Measurements from ENCODE around the gene COPRS. TPM values are rescaled to one million over a fixed set of nuclear protein-coding genes. Genes with fewer than 3 reads are reported as not detected.

Gene COPRS
- total RNA-seq, 2 donors from 2014 or later, result 74.5 to 157 TPM

DNA sequence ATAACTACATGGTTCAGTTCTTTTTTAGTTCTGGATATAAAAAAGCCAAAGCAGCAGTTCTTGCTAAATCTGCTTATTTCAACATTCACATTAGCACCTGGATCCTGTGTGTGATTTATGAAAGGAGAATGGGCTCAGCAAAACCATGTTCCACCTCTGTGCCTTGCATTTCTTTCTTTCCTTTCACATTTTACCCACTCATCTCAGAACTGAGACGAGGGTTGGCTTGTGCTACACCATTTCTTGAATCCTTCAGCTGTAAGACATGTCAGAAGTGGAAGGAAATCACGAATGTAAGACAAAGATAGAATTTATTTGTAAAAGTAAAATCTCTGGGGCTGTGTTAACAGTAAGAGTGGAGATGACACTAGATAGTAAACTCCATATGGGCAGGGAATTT lies 43.6 kb upstream of the COPRS start:
- no peak for ATAC-seq (ENCODE audit: insufficient number of reproducible peaks, low FRiP score, low read depth)
- H3K27me3 ChIP-seq (replicated peaks; ENCODE audit: insufficient read depth), result no peaks in the 10 kb centered on the region
- no peak for DNase-seq (ENCODE audit: low spot score)
- H3K9me3 ChIP-seq, result no peaks in the 10 kb centered on the region
- H3K27ac ChIP-seq, result no peak overlapping the region
- peaks cover 14 to 20% of the 10 kb centered on the region in 2 donors for H3K4me1 ChIP-seq (ENCODE audit: control insufficient read depth in 1 of 2, low read depth in 2 of 2)
- no peak overlapping the region for H3K4me3 ChIP-seq
- H3K36me3 ChIP-seq, result peaks cover 3% of the 10 kb centered on the region
- TF ChIP-seq, protein P1, sequence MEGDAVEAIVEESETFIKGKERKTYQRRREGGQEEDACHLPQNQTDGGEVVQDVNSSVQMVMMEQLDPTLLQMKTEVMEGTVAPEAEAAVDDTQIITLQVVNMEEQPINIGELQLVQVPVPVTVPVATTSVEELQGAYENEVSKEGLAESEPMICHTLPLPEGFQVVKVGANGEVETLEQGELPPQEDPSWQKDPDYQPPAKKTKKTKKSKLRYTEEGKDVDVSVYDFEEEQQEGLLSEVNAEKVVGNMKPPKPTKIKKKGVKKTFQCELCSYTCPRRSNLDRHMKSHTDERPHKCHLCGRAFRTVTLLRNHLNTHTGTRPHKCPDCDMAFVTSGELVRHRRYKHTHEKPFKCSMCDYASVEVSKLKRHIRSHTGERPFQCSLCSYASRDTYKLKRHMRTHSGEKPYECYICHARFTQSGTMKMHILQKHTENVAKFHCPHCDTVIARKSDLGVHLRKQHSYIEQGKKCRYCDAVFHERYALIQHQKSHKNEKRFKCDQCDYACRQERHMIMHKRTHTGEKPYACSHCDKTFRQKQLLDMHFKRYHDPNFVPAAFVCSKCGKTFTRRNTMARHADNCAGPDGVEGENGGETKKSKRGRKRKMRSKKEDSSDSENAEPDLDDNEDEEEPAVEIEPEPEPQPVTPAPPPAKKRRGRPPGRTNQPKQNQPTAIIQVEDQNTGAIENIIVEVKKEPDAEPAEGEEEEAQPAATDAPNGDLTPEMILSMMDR (IDR thresholded peaks at IDR 0.05), result no peak

DNA sequence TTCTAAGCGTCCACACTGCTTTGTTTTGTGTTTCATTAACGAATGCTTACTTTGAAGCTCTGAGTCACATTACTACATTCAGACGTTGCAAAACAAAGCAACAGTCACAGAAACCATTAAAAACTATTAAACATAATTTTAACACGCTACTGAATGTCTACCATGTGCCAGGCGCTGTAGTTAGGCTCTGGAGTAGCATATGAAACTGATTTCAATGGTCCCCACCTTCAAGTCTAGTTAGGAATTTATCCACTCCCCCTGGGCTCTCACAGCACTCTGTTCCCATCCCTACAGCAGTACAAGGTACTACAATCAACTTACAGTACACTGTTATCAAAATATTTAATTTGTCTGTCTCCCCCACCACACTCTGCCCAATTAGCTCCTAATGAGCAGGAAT lies 41.8 kb upstream of the COPRS start:
- Histone ChIP-seq H3K4me1 (ENCODE audit: control insufficient read depth in 1 of 2, low read depth in 2 of 2) (peaks cover 10 to 19% of the 10 kb centered on the region in 2 donors), H3K27me3 (replicated peaks; ENCODE audit: insufficient read depth) (no peaks in the 10 kb centered on the region), H3K36me3 (peaks cover 10% of the 10 kb centered on the region), H3K4me3 (peak overlapping the region; percentile 92), H3K27ac (peak overlapping the region in 1 of 2 donors; percentile 54), H3K9me3 (no peaks in the 10 kb centered on the region)
- TF ChIP-seq, protein P1 (IDR thresholded peaks at IDR 0.05), result no peak
- peak; percentile 34 for ATAC-seq (ENCODE audit: insufficient number of reproducible peaks, low FRiP score, low read depth)
- no peak for DNase-seq (ENCODE audit: low spot score)

DNA sequence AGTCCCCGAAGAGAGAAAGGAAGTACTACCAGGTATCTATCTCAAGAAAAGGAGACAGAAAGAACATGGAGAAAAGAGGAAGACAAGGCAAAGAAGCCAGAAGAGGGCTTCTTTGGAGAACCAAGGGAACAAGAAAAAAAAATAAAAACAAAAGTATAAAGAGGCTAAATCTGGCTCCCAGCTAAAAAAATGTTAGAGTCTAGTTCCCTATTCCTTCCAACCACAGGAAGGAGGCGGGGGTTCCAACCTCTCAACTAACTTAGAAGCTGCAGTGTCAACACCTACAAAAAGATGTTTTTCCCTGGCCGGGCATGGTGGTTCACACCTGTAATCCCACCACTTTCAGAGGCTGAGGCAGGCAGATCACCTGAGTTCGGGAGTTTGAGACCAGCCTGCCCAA lies 29.1 kb upstream of the COPRS start:
- Histone ChIP-seq H3K4me3 (no peak overlapping the region), H3K27ac (peak overlapping the region in 1 of 2 donors; percentile 26), H3K36me3 (peaks cover 68% of the 10 kb centered on the region), H3K27me3 (replicated peaks; ENCODE audit: insufficient read depth) (no peaks in the 10 kb centered on the region), H3K4me1 (ENCODE audit: control insufficient read depth in 1 of 2, low read depth in 2 of 2) (no peaks in the 10 kb centered on the region), H3K9me3 (no peaks in the 10 kb centered on the region)
- no peak for ATAC-seq (ENCODE audit: insufficient number of reproducible peaks, low FRiP score, low read depth)
- no peak for DNase-seq (ENCODE audit: low spot score)
- TF ChIP-seq, protein P1 (IDR thresholded peaks at IDR 0.05), result no peak

DNA sequence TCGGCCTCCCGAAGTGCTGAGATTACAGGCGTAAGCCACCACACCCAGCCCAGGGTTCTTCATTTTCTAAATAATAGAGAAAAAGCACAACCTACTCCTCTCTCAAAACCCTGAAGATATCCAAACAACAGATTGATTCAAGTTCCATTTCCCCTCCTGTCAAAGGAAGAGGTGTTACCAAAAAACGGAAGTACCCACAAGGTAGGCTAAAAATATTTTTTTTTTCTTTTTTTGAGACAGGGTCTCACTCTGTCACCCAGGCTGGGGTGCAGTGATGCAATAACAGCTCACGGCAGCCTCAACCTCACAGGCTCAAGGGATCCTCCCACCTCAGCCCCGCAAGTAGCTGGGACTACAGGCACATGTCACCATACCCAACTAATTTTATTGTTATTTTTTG lies 23.5 kb upstream of the COPRS start:
- Histone ChIP-seq H3K4me3 (no peak overlapping the region), H3K4me1 (ENCODE audit: control insufficient read depth in 1 of 2, low read depth in 2 of 2) (peaks cover 7 to 22% of the 10 kb centered on the region in 2 donors), H3K9me3 (no peaks in the 10 kb centered on the region), H3K27me3 (replicated peaks; ENCODE audit: insufficient read depth) (no peaks in the 10 kb centered on the region), H3K36me3 (peaks cover 47% of the 10 kb centered on the region), H3K27ac (no peak overlapping the region)
- no peak for ATAC-seq (ENCODE audit: insufficient number of reproducible peaks, low FRiP score, low read depth)
- DNase-seq (ENCODE audit: low spot score), result no peak
- TF ChIP-seq, protein P1 (IDR thresholded peaks at IDR 0.05), result no peak

DNA sequence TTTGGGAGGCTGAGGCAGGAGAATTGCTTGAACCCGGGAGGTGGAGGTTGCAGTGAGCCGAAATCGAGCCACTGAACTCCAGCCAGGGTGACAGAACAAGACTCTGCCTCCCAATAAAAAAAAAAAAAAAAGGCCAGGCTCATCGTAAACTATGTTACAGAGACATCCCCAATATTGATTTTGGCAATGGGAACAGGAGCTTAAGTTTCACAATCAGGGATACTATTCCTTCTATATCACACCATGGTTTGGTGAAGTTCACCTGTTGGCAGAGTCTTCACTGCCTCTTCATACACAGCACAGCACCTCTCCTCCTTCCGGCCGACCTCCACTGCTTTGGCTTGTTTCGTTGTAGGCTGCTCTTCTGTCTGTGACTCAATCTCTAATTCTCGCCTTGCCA lies 21.3 kb upstream of the COPRS start:
- H3K4me3 ChIP-seq, result no peak overlapping the region
- H3K9me3 ChIP-seq, result no peaks in the 10 kb centered on the region
- ATAC-seq (ENCODE audit: insufficient number of reproducible peaks, low FRiP score, low read depth), result no peak
- no peak for DNase-seq (ENCODE audit: low spot score)
- TF ChIP-seq, protein P1 (IDR thresholded peaks at IDR 0.05), result no peak
- peaks cover 11 to 34% of the 10 kb centered on the region in 2 donors for H3K4me1 ChIP-seq (ENCODE audit: control insufficient read depth in 1 of 2, low read depth in 2 of 2)
- peaks cover 36% of the 10 kb centered on the region for H3K36me3 ChIP-seq
- H3K27ac ChIP-seq, result peak overlapping the region in 1 of 2 donors; percentile 86
- H3K27me3 ChIP-seq (replicated peaks; ENCODE audit: insufficient read depth), result no peaks in the 10 kb centered on the region
